ENCODE results near the gene GRIK4. TPM values are rescaled to one million over a fixed set of nuclear protein-coding genes. Genes with fewer than 3 reads are reported as not detected.

Gene GRIK4
- total RNA-seq, 1 donor from 2014 or later, result 0.36 TPM

DNA sequence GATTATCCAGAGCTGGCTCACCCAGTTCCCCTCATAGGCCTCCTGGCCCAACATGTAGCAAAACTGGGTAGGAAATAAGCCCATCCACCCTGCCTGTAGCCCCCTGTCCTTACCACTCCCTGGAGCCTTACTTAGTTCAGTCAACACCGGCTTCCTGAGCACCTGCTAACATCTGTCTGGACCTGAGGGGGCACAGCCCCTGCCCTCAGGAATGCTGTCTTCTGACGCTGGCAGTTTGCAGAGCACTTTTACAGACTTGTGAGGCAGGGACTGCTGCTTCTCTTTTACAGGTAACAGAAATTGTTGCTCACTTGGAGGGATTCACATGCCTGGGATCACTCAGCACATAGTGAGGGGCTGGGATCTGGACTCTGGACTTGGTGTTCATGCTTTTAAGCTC is 360.4 kb downstream of the GRIK4 start:
- H3K36me3 ChIP-seq, result no peaks in the 10 kb centered on the region
- Mint-ChIP-seq H3K36me3 (peaks cover 5% of the 10 kb centered on the region), H3K27ac (no peak overlapping the region), H3K9me3 (peaks cover 2% of the 10 kb centered on the region), H3K4me3 (no peak overlapping the region), H3K4me1 (peaks cover 4% of the 10 kb centered on the region), H3K27me3 (ENCODE audit: insufficient read depth, low read depth) (peaks cover 6% of the 10 kb centered on the region)
- DNase-seq (ENCODE audit: low spot score), result no peak
- no peak overlapping the region for H3K9ac ChIP-seq
- no peaks in the 10 kb centered on the region for H3F3A ChIP-seq (ENCODE audit: low read depth)
- H3K27ac ChIP-seq, result no peak overlapping the region
- no peak overlapping the region for H3K4me2 ChIP-seq
- peaks cover 7% of the 10 kb centered on the region for H3K27me3 ChIP-seq
- no peaks in the 10 kb centered on the region for H4K20me1 ChIP-seq (ENCODE audit: low read depth)
- no peaks in the 10 kb centered on the region for H3K9me3 ChIP-seq (ENCODE audit: low read depth)
- H3K4me1 ChIP-seq, result no peaks in the 10 kb centered on the region
- no peaks in the 10 kb centered on the region for H3K79me2 ChIP-seq (ENCODE audit: low read depth)
- no peak overlapping the region for H2AFZ ChIP-seq (replicated peaks)
- TF ChIP-seq EZH2phosphoT487 (IDR thresholded peaks at IDR 0.05) (no peak), EZH2 (IDR thresholded peaks at IDR 0.05) (no peak)
- TF ChIP-seq, protein P1, sequence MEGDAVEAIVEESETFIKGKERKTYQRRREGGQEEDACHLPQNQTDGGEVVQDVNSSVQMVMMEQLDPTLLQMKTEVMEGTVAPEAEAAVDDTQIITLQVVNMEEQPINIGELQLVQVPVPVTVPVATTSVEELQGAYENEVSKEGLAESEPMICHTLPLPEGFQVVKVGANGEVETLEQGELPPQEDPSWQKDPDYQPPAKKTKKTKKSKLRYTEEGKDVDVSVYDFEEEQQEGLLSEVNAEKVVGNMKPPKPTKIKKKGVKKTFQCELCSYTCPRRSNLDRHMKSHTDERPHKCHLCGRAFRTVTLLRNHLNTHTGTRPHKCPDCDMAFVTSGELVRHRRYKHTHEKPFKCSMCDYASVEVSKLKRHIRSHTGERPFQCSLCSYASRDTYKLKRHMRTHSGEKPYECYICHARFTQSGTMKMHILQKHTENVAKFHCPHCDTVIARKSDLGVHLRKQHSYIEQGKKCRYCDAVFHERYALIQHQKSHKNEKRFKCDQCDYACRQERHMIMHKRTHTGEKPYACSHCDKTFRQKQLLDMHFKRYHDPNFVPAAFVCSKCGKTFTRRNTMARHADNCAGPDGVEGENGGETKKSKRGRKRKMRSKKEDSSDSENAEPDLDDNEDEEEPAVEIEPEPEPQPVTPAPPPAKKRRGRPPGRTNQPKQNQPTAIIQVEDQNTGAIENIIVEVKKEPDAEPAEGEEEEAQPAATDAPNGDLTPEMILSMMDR (IDR thresholded peaks at IDR 0.05), result no peak
- H3K4me3 ChIP-seq, result no peak overlapping the region

DNA sequence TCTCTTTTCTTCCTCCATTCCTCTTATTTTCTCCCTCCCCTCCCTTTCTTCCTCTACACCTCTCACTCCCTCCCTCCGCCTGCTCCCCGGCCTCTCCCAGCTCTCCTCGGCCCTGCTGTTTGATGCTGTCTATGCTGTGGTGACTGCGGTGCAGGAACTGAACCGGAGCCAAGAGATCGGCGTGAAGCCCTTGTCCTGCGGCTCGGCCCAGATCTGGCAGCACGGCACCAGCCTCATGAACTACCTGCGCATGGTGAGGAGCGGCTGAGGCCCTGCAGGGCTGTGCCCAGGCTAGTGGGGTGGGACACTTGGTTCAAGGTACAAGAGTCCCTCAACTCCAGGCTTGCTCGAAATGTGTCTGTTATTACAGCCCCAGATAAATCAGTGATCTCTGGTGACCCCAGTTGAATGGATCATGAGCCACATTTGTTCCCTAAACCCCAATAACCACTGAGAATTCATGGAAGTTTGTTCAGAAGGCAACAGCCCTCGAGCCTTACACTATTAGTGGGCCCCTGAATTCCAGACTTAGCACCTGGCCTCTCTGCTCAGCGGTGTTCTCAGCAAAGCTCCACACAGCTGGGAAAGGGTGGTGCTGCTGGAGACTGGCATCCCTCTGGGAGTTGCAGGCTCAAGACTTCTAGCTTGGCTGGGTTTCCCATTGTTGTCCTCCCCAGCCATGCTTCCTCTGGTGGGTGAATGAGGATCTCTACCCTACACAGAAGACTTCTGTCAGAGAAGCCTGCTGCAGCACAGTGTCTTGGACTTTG is 362.6 kb downstream of the GRIK4 start:
- no peak overlapping the region for H3K4me3 Mint-ChIP-seq
- no peaks in the 10 kb centered on the region for H3K9me3 ChIP-seq (ENCODE audit: low read depth)

DNA sequence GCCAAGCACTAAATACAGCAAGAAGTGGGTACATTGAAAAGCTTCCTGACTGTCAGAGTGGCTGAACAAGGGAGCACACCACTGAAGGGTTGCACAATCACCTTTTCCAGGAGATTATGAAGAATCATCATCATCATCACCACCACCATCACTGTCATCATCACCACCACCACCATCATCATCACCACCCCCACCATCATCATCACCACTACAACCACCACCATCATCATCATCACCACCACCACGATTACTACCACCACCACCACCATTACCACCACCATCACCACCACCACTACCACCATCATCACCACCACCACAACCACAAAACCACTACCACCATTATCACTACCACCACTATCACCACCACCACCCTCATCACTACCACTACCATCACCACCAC is 364.4 kb downstream of the GRIK4 start:
- DNase-seq (ENCODE audit: low spot score), result no peak
- Histone ChIP-seq H3K4me2 (no peak overlapping the region), H4K20me1 (ENCODE audit: low read depth) (no peaks in the 10 kb centered on the region), H3K4me3 (no peak overlapping the region), H3K79me2 (ENCODE audit: low read depth) (no peaks in the 10 kb centered on the region), H3K9ac (no peak overlapping the region), H3K4me1 (peaks cover 6% of the 10 kb centered on the region), H3K27me3 (no peaks in the 10 kb centered on the region), H3K36me3 (no peaks in the 10 kb centered on the region), H3K9me3 (ENCODE audit: low read depth) (no peaks in the 10 kb centered on the region), H2AFZ (replicated peaks) (no peak overlapping the region), H3K27ac (no peak overlapping the region), H3F3A (ENCODE audit: low read depth) (no peaks in the 10 kb centered on the region)
- peaks cover 16% of the 10 kb centered on the region for H3K4me1 Mint-ChIP-seq
- H3K27ac Mint-ChIP-seq, result no peak overlapping the region
- peaks cover 2% of the 10 kb centered on the region for H3K9me3 Mint-ChIP-seq
- H3K4me3 Mint-ChIP-seq, result no peak overlapping the region
- TF ChIP-seq, protein P1 (IDR thresholded peaks at IDR 0.05), result no peak
- TF ChIP-seq EZH2phosphoT487 (IDR thresholded peaks at IDR 0.05) (no peak), EZH2 (IDR thresholded peaks at IDR 0.05) (no peak)
- H3K36me3 Mint-ChIP-seq, result peaks cover 5% of the 10 kb centered on the region
- peaks cover 14% of the 10 kb centered on the region for H3K27me3 Mint-ChIP-seq (ENCODE audit: insufficient read depth, low read depth)

More for the DNA sequence above, 362.6 kb downstream of the GRIK4 start:
- H3K4me3 ChIP-seq, result no peak overlapping the region
- Mint-ChIP-seq H3K36me3 (peaks cover 5% of the 10 kb centered on the region), H3K9me3 (peaks cover 2% of the 10 kb centered on the region), H3K27ac (peak overlapping the region; percentile 62), H3K27me3 (ENCODE audit: insufficient read depth, low read depth) (peaks cover 9% of the 10 kb centered on the region), H3K4me1 (peaks cover 10% of the 10 kb centered on the region)
- no peaks in the 10 kb centered on the region for H3F3A ChIP-seq (ENCODE audit: low read depth)
- no peaks in the 10 kb centered on the region for H4K20me1 ChIP-seq (ENCODE audit: low read depth)
- no peak overlapping the region for H3K4me2 ChIP-seq
- no peaks in the 10 kb centered on the region for H3K27me3 ChIP-seq
- H3K27ac ChIP-seq, result no peak overlapping the region
- H3K9ac ChIP-seq, result no peak overlapping the region
- peaks cover 2% of the 10 kb centered on the region for H3K4me1 ChIP-seq
- no peak overlapping the region for H2AFZ ChIP-seq (replicated peaks)
- no peak for DNase-seq (ENCODE audit: low spot score)
- no peaks in the 10 kb centered on the region for H3K79me2 ChIP-seq (ENCODE audit: low read depth)
- TF ChIP-seq, protein P1 (IDR thresholded peaks at IDR 0.05), result no peak
- TF ChIP-seq EZH2 (IDR thresholded peaks at IDR 0.05) (no peak), EZH2phosphoT487 (IDR thresholded peaks at IDR 0.05) (no peak)
- no peaks in the 10 kb centered on the region for H3K36me3 ChIP-seq
